Heart right ventricle (tissue), 16 donors: ENCODE data around the gene ETS1. TPM values are rescaled to one million over a fixed set of nuclear protein-coding genes. Genes with fewer than 3 reads are reported as not detected.
A peak's percentile ranks its signal among the peaks of the same experiment; 100 is the strongest.

Experiments used
- ATAC-seq, 8 donors: fragments of 200-7000 bp; cut with Tn5 transposase; one replicate each; pipeline ENCODE4 v1.9.1; 2020; ENCODE audit warnings: mild to moderate bottlenecking in 8 of 8, moderate library complexity in 8 of 8, moderate number of reproducible peaks in 1 of 8
- DNase-seq, 2 donors: peaks; one replicate each; pipeline ENCODE4 v3.0.0-alpha.2; 2020
- H3K27ac ChIP-seq, 10 donors: fragments of 200-600 bp; sonication (generic) in 2 of 10; one replicate each; pipeline versions ENCODE4 v1.5.0 to v1.8.0; 2020 to 2022; ENCODE audit warnings: mild to moderate bottlenecking in 3 of 10
- H3K27me3 ChIP-seq, 7 donors: fragments of 200-600 bp; one replicate each; pipeline ENCODE4 v1.8.0; 2021 to 2022; ENCODE audit warnings: mild to moderate bottlenecking in 2 of 7
- H3K36me3 ChIP-seq, 9 donors: fragments of 200-600 bp; sonication (generic) in 1 of 9; one replicate each; pipeline versions ENCODE4 v1.5.0 to v1.8.0; 2020 to 2022; ENCODE audit warnings: mild to moderate bottlenecking in 2 of 9
- H3K4me1 ChIP-seq, 9 donors: fragments of 200-600 bp; sonication (generic) in 1 of 9; one replicate each; pipeline versions ENCODE4 v1.5.0 to v1.8.0; 2020 to 2022; ENCODE audit warnings: mild to moderate bottlenecking in 4 of 9
- H3K4me3 ChIP-seq, 10 donors: fragments of 200-600 bp; sonication (generic) in 2 of 10; one replicate each; pipeline versions ENCODE4 v1.5.0 to v1.8.0; 2020 to 2022; ENCODE audit warnings: mild to moderate bottlenecking in 7 of 10, moderate library complexity in 2 of 10
- H3K9me3 ChIP-seq, 11 donors: fragments of 200-600 bp in 10 of 11; sonication (generic) in 2 of 11; one replicate each; pipeline versions ENCODE4 v1.5.0 to v1.8.0; 2013 to 2022; ENCODE audit warnings: mild to moderate bottlenecking in 2 of 11, control low read depth in 1 of 11, moderate library complexity in 1 of 11
- CTCF ChIP-seq, 9 donors: fragments of 200-600 bp; sonication (generic) in 2 of 9; IDR thresholded peaks; one replicate each; pipeline versions ENCODE4 v1.5.0 to v1.8.0; 2021 to 2022; ENCODE audit warnings: antibody characterized with exemption in 9 of 9, mild to moderate bottlenecking in 5 of 9, moderate library complexity in 1 of 9
- WGBS, 2 donors: extraction: QIAGEN DNeasy Blood & Tissue Kit; methylation state at CpG; one replicate each; pipeline ENCODE4 v1.1.7; 2013; ENCODE audit warnings: inconsistent platforms in 1 of 2; 5-methylcytosine and 5-hydroxymethylcytosine counted together
- intact Hi-C, 10 donors: fragments of 100-400 bp; cut with DNase I; formaldehyde crosslinking; loops; one replicate each; pipeline versions ENCODE4 v1.11.1 to v1.14.2; 2022
- microRNA-seq, 2 donors: library from miRNA; unstranded; fragments of <30 nt; microRNA quantifications; one replicate each; pipeline ENCODE4 v1.2.0, GENCODE V29; 2021
- polyA plus RNA-seq, 2 donors: library from polyadenylated mRNA; stranded (reverse); fragments of 200-250 nt; gene quantifications; one replicate each; pipeline ENCODE4 v1.2.3, GENCODE V29; 2013
- total RNA-seq, 10 donors: library from RNA; stranded (reverse); fragmentation: NEBNext Ultra II Directional in 3 of 10; extraction: Animal tissue kit (Norgen Biotek cat#: 25700) in 3 of 10; gene quantifications; one replicate each; pipeline versions ENCODE4 v1.2.1 to v1.2.4, GENCODE V29; 2021 to 2023
- donor health status: Arrhythmogenic right ventricular cardiomyopathy.
- donor health status: ischemic (EF 13 %, LVEDD 7.1; RV severe dilation, severe dysfunction).
- donor health status: healthy with polysubstance abuse.
- donor health status: DM: no; HTN: yes; CAD: no.
- donor health status: DM: no; HTN: no; CAD: no.
- donor health status: ischemic (EF 25% LVEDD 6.9; RV normal size, moderate dysfunction).
- donor health status: ischemic (EF 25% LVEDD 5.7; RV mildly dilated, moderate dysfunction).
- donor health status: healthy.
- donor health status: DM: yes; HTN: yes; CAD: no.
- donor health status: Ischemic cardiomyopathy.
- donor health status: ischemic (EF 35%, LVEDD 5.7; RV mildly dilated, moderate dysfunction).
- donor health status: nonischemic (EF 11% LVEDD 7.7; RV severe dilation, severe dysfunction).
- donor health status: DM: yes; HTN: yes; CAD: no.
- donor health status: PGD.
- donor health status: ischemic (EF 29% LVEDD 5.4; RV normal size, mild dysfunction).
- donor health status: nonischemic (EF 23%, LVEDD 6.1; RV moderate dilation, normal function).

Gene ETS1
- total and polyA plus RNA-seq, 12 donors: 21.3 to 93.4 (median 50.7) TPM

GRCh38 chr11:128411150-128411549 lies 176.2 kb downstream of the ETS1 start:
- Histone ChIP-seq H3K27ac (peak overlapping the region in 4 of 10 donors; percentile 35 to 62 (median 48)), H3K36me3 (no peaks in the 10 kb centered on the region), H3K4me3 (no peak overlapping the region), H3K27me3 (no peaks in the 10 kb centered on the region), H3K9me3 (no peaks in the 10 kb centered on the region), H3K4me1 (peaks cover 0 to 63% (median 22%) of the 10 kb centered on the region in 9 donors)
- ATAC-seq (no peak), DNase-seq (no peak)
- no peak for TF ChIP-seq CTCF (IDR thresholded peaks at IDR 0.05)
- intact Hi-C loops: no loop called here

GRCh38 chr11:128409476-128409875 lies 177.9 kb downstream of the ETS1 start:
- WGBS, 2 donors: 66 to 83% methylated on average over 2 of the region's 2 CpGs
- Histone ChIP-seq H3K4me1 (peaks cover 2 to 63% (median 31%) of the 10 kb centered on the region in 9 donors), H3K36me3 (no peaks in the 10 kb centered on the region), H3K27ac (peak overlapping the region in 1 of 10 donors; percentile 34), H3K9me3 (no peaks in the 10 kb centered on the region), H3K27me3 (no peaks in the 10 kb centered on the region), H3K4me3 (no peak overlapping the region)
- ATAC-seq: no peak
- no peak for TF ChIP-seq CTCF (IDR thresholded peaks at IDR 0.05)
- intact Hi-C loops: loop anchor here in 1 of 10 donors (5.0 kb wide), 1 partner anchor 62 kb away; no protein-coding TSS in a partner anchor
- no peak for DNase-seq

Small RNA genes within 50 kb of the gene (microRNA-seq; reads per million reads assigned to microRNA genes)
- 0 reads per million in 2 donors for gene MIR6090

Other genes with a start within 250 kb of the ETS1 start
- 10 to 100 TPM; 11.7 to 33.3 (median 17.2) TPM for gene FLI1, start 106.5 kb upstream of the ETS1 start, total RNA-seq
- gene FLI1, start 106.5 kb upstream of the ETS1 start, polyA plus RNA-seq: 10 to 100 TPM; 11.4 to 12.1 TPM